Activated CD4-positive, alpha-beta T cell treated with anti-CD3 and anti-CD28 coated beads for 48 hours (primary cell): Measurements from ENCODE around the gene PDGFC.
"Not testable (repeated sequence)": the region's sequence is repeated elsewhere in the genome, so short reads cannot be mapped to it uniquely, and the experiment has no call there.

Experiments used
- DNase-seq: peaks from one replicate; pipeline ENCODE4 v3.0.0-alpha.2; 2020

PDGFC gene

GRCh38 chr4:156949373-156949814, 22.2 kb downstream of the PDGFC start:
- no peak for DNase-seq

GRCh38 chr4:156948738-156949137, 22.9 kb downstream of the PDGFC start:
- DNase-seq: no peak

- no peak for DNase-seq
Observed at GRCh38 chr4:156948133-156948532, 23.5 kb downstream of the PDGFC start.

GRCh38 chr4:156946516-156947424, 24.8 kb downstream of the PDGFC start:
- DNase-seq: no peak

GRCh38 chr4:156945532-156945931, 26.1 kb downstream of the PDGFC start:
- DNase-seq: no peak

DNA sequence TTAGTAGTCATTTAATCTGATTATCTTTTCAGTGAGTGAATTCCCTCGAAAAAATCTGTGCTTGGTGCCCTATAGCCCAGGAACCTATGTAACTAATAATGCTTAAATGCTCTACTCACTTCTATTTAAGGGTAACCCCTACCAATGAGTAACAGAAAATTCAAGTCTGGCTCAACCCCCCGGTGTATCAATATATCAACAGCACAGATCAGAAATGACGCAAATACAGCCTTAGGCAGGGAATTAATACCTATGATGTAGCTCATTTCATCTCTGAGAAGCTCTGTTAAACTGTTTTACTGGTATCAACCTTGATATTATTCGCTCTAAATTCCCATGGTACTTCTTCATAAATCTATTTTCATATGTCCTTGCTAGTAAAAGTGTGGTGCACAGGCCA, 28.6 kb downstream of the PDGFC start:
- no peak for DNase-seq

GRCh38 chr4:156941940-156942548, 29.6 kb downstream of the PDGFC start:
- no peak for DNase-seq

DNA sequence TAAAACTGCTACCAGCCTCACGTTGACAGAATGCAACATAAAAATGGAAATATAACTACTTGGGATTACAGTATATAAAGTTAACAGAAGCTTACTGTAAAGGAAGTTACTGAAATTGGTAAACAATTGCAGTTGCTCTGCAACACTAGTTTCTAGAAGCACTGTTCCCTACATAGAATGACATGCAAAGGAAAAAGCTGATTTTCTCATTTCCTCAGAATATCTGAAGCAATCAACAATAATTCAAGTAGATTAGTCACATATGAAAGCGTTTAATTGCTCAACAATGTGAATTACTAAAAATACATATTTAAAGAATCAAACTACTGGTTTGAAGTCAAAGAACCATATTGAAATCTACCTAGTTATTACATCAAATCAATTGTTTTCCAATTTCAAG, 31.8 kb downstream of the PDGFC start:
- DNase-seq: no peak

DNA sequence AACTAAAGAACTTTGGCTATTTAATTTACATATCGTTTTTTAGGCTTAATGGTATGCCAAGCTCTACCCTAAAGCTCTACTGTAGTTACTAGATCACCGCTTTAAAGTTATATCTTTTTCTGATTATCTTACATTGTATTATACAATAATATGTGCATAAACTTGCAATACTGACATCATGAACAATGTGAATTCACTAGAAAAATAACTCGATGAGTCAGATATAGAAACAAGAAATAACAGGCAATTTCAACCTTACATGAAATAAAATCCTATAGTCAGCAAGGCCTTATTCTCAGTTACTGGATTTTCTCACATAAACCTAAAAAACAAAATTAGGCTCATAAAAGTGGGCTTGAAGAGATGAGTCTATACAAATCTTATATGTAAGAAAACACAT, 32.5 kb downstream of the PDGFC start:
- no peak for DNase-seq

DNA sequence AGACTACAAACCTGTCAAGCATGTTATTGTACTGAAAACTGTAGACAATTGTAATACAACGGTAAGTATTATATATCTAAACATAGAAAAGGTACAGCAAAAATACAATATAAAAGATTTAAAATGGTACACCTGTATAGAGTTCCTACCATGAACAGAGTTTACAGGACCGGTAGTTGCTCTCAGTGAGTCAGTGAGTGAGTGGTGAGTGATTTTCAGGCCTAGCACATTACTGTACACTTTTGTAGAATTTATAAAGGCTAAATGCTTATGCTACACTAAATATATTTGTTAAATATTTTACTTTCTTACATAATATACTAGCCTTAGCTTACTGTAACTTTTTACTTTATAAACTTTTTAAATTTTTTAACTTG, 37.4 kb downstream of the PDGFC start:
- DNase-seq: no peak

DNA sequence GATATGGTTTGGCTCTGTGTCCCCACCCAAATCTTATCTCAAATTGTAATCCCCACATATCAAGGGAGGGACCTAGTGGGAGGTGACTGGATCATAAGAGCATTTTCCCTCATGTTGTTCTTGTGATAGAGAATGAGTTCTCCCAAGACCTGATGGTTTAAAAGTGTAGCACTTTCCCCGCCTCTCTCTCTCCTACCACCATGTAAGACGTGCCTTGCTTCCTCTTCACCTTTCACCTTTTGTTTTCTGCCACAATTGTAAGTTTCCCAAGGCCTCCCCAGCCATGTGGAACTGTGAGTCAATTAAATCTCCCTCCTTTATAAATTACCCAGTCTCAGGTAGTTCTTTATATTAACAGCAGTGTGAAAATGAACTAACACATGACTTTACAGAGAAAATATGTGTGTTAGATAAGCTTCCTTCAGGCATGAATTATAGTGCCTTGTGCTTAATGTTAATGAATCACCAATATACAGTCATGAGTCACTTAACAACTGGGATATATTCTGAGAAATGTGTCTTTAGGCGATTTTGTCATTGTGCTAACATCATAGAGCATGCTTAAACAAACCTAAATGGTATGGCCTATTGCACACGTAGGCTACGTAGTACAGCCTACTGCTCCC, 37.9 kb downstream of the PDGFC start:
- DNase-seq: no peak

GRCh38 chr4:156932360-156932759, 39.2 kb downstream of the PDGFC start:
- DNase-seq: not testable (repeated sequence)

GRCh38 chr4:156931267-156931666, 40.3 kb downstream of the PDGFC start:
- no peak for DNase-seq

DNA sequence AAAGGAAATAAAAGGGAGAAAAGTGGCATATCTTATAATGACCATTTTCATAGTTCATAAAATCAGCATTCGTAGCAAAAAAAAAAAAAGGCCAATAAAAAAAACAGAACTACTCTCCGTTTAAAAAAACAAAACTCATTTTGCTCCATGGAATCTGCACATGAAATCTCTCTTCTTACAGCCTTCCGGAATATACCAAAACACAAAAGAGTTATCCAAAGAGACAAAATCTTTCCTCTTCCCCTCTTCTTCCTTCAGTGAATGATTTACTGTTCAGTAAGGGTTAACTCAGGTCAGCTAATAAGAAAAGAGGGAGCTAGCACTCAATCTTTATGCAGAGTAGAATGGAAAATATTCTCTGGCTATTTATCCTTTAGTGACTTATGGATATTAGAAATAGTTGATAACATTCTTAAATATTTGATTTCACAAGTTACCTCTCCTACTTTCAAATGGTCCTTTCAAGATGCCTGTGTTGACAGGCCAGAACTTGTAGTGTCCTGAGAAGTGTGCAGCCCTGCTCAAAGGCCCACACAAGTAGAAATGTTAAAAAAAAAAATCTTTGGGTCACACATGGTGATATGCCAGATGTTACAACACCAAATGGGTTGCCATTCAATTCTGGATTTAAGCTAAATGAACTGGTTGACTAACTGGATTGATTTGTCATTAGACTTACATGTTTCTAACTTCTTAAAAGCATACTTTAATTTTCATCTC, 42.1 kb downstream of the PDGFC start:
- no peak for DNase-seq

DNA sequence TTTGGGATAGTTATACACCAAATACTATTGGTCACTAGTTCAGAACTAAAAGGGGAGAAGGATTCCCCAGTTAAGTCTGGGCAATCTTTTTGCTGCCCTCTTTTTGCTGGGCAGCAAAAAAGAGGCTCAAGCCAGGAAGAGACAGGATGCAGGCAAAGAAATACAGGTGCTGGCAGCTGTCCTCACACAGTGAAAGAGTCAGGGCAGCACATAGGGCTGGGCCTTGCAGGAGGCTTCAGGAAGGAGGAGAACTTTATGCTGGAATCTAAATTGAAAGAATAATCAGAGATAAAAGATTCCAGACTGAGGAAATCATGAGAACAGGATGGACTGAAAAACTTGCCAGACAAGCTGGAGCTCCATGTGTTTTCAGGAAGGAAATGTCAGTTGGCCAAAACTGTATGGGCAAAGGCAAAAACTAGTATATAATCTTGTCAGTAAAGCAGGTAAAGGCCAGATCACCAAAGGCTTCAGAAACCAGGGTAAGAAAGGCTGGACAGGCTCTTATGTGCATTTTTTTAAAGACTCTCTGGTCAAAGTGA, 46.8 kb downstream of the PDGFC start:
- no peak for DNase-seq

- no peak for DNase-seq
Observed at GRCh38 chr4:156923525-156923924, 48.1 kb downstream of the PDGFC start.

DNA sequence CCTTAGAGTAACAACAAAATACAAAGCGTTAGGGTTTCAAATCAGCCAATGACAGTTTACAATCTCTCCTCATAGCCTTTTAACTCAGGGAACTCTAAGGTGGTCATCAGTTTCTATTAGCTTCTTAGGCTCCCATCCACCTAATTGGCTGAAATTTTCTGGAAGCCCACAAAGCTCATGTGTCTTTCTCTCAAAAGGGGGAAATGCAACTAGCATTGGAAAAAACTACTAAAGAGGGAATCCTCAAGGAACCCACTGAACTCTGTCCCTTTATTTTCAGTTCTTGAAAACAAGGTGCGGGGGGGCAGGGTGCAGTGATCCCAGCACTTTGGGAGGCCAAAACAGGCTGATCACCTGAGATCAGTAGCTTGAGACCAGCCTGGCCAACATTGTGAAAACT, 56.4 kb downstream of the PDGFC start:
- DNase-seq: no peak

DNA sequence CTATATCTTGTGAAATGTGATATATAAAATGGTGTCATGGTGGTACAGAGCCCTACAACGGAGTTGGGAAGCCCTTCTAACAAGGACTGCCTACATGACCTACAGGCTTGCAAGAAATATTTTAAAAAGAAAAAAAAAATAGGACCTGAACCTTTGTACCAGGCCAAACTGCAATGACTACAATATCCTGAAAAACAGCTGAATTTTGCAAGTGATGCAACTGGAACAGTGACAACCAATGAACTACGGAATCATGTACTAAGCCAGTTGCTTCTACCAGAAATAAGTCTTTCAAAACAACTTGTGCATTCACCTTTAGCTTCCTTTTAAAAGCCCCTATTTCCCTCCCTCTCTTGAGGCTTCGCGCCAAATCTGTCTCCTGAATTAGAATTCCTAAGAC, 58.4 kb downstream of the PDGFC start:
- DNase-seq: no peak

DNA sequence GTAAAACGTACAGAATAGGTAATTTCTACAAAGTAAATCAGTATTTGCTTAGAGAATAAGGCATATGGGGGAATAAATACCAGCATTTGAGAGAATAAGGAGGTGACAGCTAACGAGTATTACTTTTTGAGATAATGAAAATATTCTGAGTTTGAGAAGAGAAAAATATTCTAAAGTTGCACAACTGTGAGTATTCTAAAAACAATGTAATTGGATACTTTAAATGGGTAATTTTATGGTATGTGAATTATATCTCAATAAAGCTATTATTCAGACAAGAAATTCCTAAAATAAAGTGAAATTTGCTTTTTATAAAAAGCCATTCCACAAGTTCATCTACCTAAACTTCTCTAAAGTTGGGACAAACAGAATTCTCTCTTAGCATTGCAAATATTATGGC, 62.6 kb downstream of the PDGFC start:
- DNase-seq: no peak

DNA sequence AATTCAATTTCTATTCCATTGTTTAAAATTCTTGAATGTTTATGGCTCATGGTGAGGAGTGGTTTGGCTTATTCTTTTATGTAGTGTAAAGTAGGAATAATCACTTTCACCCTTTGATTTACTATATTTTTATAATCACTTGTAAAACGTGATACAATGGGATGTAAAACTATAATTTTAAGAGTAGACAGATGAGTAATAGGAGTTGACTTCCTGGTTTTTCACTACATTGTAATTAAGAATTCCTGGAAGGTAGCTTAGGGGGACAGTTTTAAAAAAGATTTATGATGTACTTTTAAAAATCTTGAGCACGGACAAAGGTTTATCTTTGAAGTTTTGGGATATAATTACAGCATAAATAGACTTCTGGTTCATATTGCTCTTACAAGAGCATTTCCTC, 65.3 kb downstream of the PDGFC start:
- no peak for DNase-seq

DNA sequence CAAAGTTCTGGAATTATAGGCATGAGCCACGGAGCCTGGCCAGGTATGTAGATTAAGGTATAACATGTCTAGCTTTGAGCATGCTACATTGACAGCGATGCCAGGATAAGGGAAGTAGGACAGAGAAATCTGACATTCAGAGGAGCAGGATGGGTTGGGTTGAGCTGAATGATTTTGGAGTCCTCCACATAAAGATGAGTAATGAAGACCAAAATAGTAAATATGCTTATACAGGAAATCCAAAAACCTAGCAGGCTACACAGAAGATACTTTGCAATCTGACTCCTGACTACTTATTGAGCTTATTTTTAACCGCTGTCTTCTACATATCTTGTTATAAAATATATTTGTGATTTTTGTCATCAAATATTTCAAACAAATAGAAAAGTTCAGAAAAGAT, 69.7 kb downstream of the PDGFC start:
- no peak for DNase-seq

DNA sequence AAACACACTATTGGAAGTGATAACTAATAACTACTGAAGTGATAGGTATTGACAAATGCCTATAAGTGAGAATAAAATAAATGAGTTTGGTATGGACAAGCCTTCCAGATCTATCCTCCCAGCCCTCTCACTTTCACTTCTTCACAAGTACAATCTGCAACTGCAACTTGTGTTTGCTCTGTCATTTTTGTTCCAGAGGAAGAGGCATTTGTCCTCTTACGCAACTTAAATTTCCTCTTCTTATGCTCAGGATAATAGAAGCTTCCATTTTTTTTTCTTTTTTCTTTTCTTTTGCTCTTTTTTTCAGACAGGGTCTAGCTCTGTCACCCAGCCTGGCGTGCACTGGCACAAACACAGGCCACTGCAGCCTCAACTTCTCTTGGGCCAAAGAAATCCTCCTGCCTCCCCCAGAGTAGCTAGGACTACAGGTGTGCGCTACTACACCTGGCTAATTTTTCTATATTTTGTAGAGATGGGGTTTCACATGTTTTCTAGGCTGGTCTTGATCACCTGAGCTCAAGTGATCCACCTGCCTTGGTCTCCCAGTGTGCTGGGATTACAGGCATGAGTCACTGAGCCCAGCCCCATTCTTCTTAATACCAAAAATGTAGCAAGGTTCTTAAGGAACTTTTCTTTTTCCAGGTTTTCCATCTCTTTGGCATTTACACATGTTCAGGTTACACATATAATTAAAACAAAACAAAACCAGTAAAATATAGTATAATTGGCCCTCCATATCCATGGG, 73.1 kb downstream of the PDGFC start:
- DNase-seq: no peak
